ENCODE results near the gene PROX2. TPM values are rescaled to one million over a fixed set of nuclear protein-coding genes. Genes with fewer than 3 reads are reported as not detected.

PROX2 gene
- total and polyA plus RNA-seq, 2 donors (not counting 1 experiment from before 2014, with no cell fraction given) = 0.03 to 0.07 TPM

GRCh38 chr14:74902941-74903705 lies 27.2 kb upstream of the PROX2 start:
- Mint-ChIP-seq H3K4me1 (peaks cover 41% of the 10 kb centered on the region), H3K27me3 (no peaks in the 10 kb centered on the region), H3K27ac (peak overlapping the region; percentile 82), H3K4me3 (peak overlapping the region; percentile 35), H3K9me3 (ENCODE audit: insufficient read depth) (no peaks in the 10 kb centered on the region)
- H3K79me2 ChIP-seq (ENCODE audit: control insufficient read depth, insufficient read depth, low read length) = no peaks in the 10 kb centered on the region
- no peak overlapping the region for H3K4me3 ChIP-seq (ENCODE audit: control extremely low read depth in 1 of 5, extremely low read depth in 1 of 5, insufficient read depth in 1 of 5, low read depth in 2 of 5, low read length in 4 of 5)
- H3K36me3 ChIP-seq (replicated peaks in 1 of 2; ENCODE audit: control extremely low read depth in 1 of 2, control insufficient read depth in 1 of 2, extremely low read depth in 1 of 2, insufficient read depth in 2 of 2, low read length in 1 of 2) = peaks cover 13 to 52% of the 10 kb centered on the region in 2 experiments
- intact Hi-C loops (cut with micrococcal nuclease) = no loop called here
- CTCF ChIA-PET = interaction anchor here (2.3 to 25.3 kb wide), 3 partner anchors 10 to 37 kb away, joined by 12 to 926 read pairs (median 59); partner anchors contain the start of genes DLST and PROX2
- ATAC-seq (ENCODE audit: low read depth) (no peak), DNase-seq (no peak)
- H3K27ac ChIP-seq (ENCODE audit: low read length in 2 of 2) = peak overlapping the region in 1 of 2 donors; percentile 54
- H3K27me3 ChIP-seq (replicated peaks in 1 of 4; ENCODE audit: control extremely low read depth in 1 of 4, control insufficient read depth in 3 of 4, insufficient read depth in 4 of 4, low read length in 3 of 4) = no peaks in the 10 kb centered on the region
- H4K20me1 ChIP-seq (ENCODE audit: control insufficient read depth, insufficient read depth, low read length, poor library complexity, severe bottlenecking) = peaks cover 5% of the 10 kb centered on the region
- POLR2A ChIA-PET = no interaction called here
- peaks cover 17 to 52% of the 10 kb centered on the region in 2 donors for H3K4me1 ChIP-seq (ENCODE audit: control insufficient read depth in 2 of 2, insufficient read depth in 2 of 2, low read length in 2 of 2)
- no peak overlapping the region for H3K4me2 ChIP-seq (replicated peaks; ENCODE audit: low read depth, low read length, poor library complexity, severe bottlenecking)
- TF ChIP-seq EZH2 (IDR thresholded peaks at IDR 0.05; ENCODE audit: borderline replicate concordance, insufficient read depth, low read depth, low read length, poor library complexity, severe bottlenecking) (no peak), CTCF (IDR thresholded peaks at IDR 0.05) (no peak)
- H3K9me3 ChIP-seq (ENCODE audit: control extremely low read depth in 1 of 3, control insufficient read depth in 2 of 3, insufficient read depth in 1 of 3, low read length in 2 of 3) = no peaks in the 10 kb centered on the region
- H3K9ac ChIP-seq (ENCODE audit: low read length) = no peak overlapping the region
- no peak overlapping the region for H2AFZ ChIP-seq (ENCODE audit: insufficient read depth, low read depth, low read length, poor library complexity, severe bottlenecking)
- 69% methylated on average over 8 of the region's 10 CpGs for WGBS (ENCODE audit: insufficient coverage)

- Histone ChIP-seq H3K4me3 (ENCODE audit: control extremely low read depth in 1 of 5, extremely low read depth in 1 of 5, insufficient read depth in 1 of 5, low read depth in 2 of 5, low read length in 4 of 5) (no peak overlapping the region), H3K4me1 (ENCODE audit: control insufficient read depth in 2 of 2, insufficient read depth in 2 of 2, low read length in 2 of 2) (peaks cover 13 to 28% of the 10 kb centered on the region in 2 donors), H4K20me1 (ENCODE audit: control insufficient read depth, insufficient read depth, low read length, poor library complexity, severe bottlenecking) (no peaks in the 10 kb centered on the region), H3K27ac (ENCODE audit: low read length in 2 of 2) (no peak overlapping the region), H3K36me3 (replicated peaks in 1 of 2; ENCODE audit: control extremely low read depth in 1 of 2, control insufficient read depth in 1 of 2, extremely low read depth in 1 of 2, insufficient read depth in 2 of 2, low read length in 1 of 2) (peaks cover 39 to 92% of the 10 kb centered on the region in 2 experiments), H3K4me2 (replicated peaks; ENCODE audit: low read depth, low read length, poor library complexity, severe bottlenecking) (no peak overlapping the region), H2AFZ (ENCODE audit: insufficient read depth, low read depth, low read length, poor library complexity, severe bottlenecking) (no peak overlapping the region), H3K27me3 (replicated peaks in 1 of 4; ENCODE audit: control extremely low read depth in 1 of 4, control insufficient read depth in 3 of 4, insufficient read depth in 4 of 4, low read length in 3 of 4) (no peaks in the 10 kb centered on the region), H3K9me3 (ENCODE audit: control extremely low read depth in 1 of 3, control insufficient read depth in 2 of 3, insufficient read depth in 1 of 3, low read length in 2 of 3) (no peaks in the 10 kb centered on the region), H3K79me2 (ENCODE audit: control insufficient read depth, insufficient read depth, low read length) (peaks cover 13% of the 10 kb centered on the region), H3K9ac (ENCODE audit: low read length) (no peak overlapping the region)
- H3K27ac Mint-ChIP-seq = no peak overlapping the region
- TF ChIP-seq CTCF (IDR thresholded peaks at IDR 0.05) = no peak
- no peak for TF ChIP-seq EZH2 (IDR thresholded peaks at IDR 0.05; ENCODE audit: borderline replicate concordance, insufficient read depth, low read depth, low read length, poor library complexity, severe bottlenecking)
- DNase-seq (no peak), ATAC-seq (ENCODE audit: low read depth) (no peak)
- no peaks in the 10 kb centered on the region for H3K9me3 Mint-ChIP-seq (ENCODE audit: insufficient read depth)
- no peaks in the 10 kb centered on the region for H3K27me3 Mint-ChIP-seq
- ChIA-PET POLR2A (no interaction called here), CTCF (interaction anchor here (0.8 to 25.3 kb wide), 2 partner anchors 33 to 190 kb away, joined by 4 to 926 read pairs; partner anchors contain the start of genes DLST and PROX2)
- WGBS (ENCODE audit: insufficient coverage) = 97% methylated on average over 4 of the region's 5 CpGs
- intact Hi-C loops (cut with micrococcal nuclease) = no loop called here
- H3K4me3 Mint-ChIP-seq = no peak overlapping the region
- peaks cover 23% of the 10 kb centered on the region for H3K4me1 Mint-ChIP-seq
These were observed 22.7 kb upstream of the PROX2 start for GRCh38 chr14:74898694-74899093.

Data from B cell (primary cell).